AG09319 (cell line): ENCODE data around the gene MRC2.

ENCODE experiments used
- DNase-seq: peaks from one replicate; pipeline ENCODE4 v3.0.0-alpha.2; 2010; ENCODE audit warnings: low read depth; ENCODE audit errors: extremely low read depth
- TF ChIP-seq, protein P1 (sequence below): IDR thresholded peaks from 2 replicates; pipeline ENCODE4 v1.5.1; 2011; ENCODE audit warnings: low read depth, mild to moderate bottlenecking, inconsistent platforms, low read length, moderate library complexity

The MRC2 gene

DNA sequence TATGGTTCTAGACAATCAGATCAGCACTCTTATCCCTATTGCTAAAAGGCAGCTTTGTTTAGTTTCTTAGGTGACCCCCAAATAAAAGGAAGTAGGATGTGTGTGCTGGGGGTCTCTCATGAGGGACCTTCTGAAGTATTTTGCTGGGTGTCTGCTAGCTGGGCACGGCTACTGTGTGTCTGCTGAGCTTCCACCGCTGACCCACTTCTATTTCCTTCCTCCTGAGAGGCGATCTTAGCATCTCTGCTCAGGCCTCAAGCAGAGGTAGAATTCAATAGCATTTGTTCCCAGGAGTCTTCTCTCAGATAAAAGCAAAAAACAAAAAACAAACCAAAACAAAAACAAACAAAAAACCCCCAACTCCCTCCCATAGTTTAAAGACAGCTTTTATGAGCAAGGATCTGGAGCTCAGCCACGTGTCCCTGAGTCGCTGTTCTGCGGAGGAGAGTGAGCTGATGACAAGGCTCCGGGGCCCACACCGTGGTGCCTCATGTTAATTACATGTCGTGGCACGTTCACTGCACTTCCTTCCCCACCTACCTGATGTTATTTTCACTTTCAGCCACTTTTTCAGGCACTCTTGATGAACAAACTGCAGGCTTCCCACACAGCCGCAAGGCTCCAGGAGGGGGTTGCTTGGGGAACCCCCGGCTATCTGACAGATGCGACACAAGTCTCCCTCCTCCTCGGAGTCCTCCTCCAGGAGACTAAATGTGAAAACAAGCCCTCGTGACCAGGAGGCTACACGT is 97.1 kb downstream of the MRC2 start:
- TF ChIP-seq, protein P1, sequence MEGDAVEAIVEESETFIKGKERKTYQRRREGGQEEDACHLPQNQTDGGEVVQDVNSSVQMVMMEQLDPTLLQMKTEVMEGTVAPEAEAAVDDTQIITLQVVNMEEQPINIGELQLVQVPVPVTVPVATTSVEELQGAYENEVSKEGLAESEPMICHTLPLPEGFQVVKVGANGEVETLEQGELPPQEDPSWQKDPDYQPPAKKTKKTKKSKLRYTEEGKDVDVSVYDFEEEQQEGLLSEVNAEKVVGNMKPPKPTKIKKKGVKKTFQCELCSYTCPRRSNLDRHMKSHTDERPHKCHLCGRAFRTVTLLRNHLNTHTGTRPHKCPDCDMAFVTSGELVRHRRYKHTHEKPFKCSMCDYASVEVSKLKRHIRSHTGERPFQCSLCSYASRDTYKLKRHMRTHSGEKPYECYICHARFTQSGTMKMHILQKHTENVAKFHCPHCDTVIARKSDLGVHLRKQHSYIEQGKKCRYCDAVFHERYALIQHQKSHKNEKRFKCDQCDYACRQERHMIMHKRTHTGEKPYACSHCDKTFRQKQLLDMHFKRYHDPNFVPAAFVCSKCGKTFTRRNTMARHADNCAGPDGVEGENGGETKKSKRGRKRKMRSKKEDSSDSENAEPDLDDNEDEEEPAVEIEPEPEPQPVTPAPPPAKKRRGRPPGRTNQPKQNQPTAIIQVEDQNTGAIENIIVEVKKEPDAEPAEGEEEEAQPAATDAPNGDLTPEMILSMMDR = no peak
- no peak for DNase-seq

DNA sequence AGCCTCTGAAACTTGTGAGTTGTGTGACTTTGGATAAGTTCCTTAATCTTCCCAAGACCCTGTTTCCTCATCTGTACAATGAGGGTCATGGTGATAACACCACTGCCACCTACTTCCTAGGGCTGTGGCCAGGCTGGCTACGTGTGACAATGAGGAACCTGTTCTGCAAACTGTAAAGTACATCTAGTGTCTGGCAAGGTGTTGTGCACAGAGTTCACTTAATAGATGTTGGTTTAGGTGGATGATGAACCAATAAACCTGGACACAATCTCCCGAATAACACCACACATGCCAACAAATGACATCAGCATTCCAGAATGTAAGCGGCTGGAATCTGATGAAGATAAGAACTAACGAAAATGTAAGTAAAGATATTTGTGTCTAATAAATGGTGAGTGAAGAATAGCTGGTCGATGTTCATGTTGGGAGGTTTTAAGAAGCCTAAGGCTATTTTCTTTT is 98.3 kb downstream of the MRC2 start:
- TF ChIP-seq, protein P1 = no peak
- no peak for DNase-seq

DNA sequence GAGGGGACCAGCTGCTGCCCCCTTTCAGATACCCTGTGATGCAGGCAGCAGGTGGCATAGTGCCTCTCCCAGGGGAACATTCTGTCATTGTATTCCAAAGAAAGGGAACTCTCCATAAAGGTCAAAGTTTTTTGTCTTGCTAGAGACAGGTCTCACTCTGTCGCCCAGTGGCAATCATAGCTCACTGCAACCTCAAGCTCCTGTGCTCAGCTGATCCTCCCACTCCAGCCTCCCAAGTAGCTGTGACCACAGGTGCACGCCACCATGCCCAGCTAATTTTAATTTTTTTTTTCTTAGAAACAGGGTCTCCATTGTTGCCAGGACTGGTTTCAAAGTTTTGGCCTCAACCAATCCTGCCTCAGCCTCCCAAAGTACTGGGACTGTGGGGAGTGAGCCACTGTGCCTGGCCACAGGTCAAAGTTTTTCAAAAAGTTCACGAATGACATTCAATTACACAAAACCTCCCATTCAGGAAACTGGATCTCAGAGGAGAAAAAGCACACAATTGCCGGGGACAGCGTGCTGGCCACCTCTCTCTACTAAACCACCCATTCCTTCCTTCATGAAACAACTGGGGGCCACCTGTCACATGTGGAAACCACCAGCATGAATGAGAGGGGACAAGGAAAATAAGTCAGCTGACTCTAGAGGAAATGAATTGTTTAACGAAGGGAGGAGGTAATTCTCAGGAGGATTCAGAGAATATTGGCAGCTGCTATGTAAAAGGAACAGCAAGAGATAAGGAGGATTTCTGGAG is 100.6 kb downstream of the MRC2 start:
- TF ChIP-seq, protein P1 = no peak
- DNase-seq = no peak

DNA sequence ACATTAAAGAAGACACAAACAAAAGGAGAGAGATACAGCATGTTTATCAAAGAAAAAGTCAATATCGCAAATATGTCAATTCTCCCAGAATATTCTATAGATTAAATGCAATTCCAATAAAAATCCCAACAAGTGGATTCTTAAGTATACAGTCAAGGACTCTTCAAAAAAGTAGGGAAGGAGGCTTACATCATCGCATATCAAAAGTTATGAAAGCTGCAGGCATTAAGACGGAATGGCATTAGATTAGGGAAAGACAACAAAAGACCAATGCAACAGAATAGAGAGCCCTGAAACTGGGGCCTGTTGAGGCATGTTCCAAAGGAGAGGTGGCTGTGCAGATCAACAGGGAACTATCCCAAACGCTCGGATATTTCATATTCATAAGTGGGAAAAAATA is 104.7 kb downstream of the MRC2 start:
- TF ChIP-seq, protein P1 = no peak
- DNase-seq = no peak

DNA sequence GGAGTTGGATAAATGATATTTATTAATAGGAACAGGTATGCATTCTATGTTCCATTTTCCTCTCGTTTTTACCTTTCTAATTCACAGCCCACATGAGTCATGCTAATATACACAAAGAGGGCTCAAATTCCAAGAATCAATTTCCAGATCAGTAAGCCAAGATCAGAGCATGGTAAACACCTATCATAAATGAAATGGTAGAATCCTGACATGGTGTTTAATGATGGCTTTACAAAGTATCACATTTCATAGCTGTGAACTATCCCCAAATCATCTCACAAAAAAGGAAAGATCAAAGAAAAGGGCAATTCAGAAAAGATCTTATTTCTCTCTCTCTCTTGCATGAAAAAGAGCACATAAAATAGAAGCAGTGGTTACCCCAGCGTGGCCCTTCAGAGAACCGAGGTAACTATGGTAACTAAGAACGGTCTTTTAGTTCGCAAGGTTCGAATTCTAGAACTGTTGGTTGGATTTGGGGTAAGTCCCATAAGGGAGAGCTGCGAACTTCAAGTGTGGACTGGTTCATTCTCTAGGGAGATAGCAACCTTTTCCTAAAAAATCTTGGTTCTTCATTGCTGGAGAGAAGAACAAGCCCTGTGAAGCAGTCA is 107.7 kb downstream of the MRC2 start:
- TF ChIP-seq, protein P1 = no peak
- no peak for DNase-seq

DNA sequence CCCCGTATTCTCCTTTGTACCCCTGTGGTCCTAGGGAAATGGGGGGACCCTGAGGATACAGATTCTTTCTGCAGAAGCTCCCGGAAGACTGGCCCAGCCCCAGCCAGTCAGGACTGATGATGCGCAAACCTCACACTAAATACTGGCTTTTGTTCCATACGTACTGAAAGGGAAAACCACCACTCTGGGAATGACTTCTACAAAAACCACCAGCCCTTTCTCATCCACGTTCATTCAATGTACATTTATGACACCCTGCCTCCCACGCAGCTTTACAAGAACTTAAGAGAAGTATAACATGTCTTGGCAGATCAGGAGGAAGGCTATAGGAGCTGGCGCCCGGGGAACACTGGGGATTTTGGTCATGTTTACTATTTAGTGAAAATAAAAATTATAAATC is 110.0 kb downstream of the MRC2 start:
- DNase-seq = no peak
- TF ChIP-seq, protein P1 = no peak

DNA sequence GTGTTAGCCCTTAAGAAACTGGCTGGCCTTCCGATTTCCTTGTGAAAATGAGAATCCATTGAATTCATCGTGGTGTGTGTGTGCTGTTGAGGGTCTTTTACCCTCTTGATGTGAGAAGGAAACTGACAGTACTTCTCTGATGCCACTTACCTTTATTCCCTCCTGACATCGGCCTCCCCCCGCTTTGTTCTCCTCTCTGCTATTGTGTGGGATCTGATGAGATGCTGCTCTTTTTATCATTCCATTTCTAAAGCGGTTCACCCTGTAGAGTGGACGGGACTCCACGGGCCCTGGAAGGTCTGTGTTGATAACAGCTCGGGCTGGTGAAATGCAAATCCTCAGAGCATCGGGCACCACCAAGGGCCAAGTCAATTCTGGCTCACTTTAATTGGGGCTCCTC is 110.8 kb downstream of the MRC2 start:
- TF ChIP-seq, protein P1 = no peak
- DNase-seq = no peak
